ENCODE data around the gene FLNB.

FLNB gene

DNA sequence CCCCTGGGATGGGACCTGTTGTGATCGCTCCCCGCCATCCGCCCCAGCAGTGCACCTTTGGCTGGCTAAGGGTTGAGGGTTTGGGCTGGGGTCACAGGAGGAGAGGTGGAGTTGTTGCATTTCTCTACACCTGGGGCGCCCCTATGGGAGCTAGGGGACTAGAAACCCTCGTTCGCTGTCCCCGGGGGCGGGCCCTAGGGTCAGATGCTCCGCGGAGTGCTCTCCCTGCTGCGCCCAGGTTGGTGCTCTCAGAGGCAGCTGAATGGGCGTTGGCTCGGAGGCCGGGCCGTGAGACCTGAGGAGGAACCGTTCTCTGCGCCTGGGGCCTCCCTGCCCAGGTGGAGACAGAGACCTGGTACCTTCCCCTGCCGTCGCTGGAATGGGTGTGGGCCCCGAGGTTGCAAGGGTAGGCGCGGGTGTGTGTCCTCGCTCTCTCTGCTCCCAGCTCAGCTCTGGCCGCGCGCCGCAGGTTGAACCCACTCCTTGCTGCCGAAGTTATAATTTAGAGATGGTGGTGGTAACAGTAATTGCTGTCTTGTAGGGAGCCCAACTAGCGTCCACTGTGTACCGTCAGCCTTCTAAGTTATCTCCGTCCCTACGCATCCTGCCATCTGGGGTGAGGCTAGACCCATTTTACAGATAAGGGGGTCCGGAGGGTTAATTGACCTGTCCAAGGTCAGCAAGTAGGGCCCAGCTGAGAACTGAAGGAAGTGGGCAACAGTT, 965 bp downstream of the FLNB start:
- DNase-seq (ENCODE audit: low read depth): no peak

DNA sequence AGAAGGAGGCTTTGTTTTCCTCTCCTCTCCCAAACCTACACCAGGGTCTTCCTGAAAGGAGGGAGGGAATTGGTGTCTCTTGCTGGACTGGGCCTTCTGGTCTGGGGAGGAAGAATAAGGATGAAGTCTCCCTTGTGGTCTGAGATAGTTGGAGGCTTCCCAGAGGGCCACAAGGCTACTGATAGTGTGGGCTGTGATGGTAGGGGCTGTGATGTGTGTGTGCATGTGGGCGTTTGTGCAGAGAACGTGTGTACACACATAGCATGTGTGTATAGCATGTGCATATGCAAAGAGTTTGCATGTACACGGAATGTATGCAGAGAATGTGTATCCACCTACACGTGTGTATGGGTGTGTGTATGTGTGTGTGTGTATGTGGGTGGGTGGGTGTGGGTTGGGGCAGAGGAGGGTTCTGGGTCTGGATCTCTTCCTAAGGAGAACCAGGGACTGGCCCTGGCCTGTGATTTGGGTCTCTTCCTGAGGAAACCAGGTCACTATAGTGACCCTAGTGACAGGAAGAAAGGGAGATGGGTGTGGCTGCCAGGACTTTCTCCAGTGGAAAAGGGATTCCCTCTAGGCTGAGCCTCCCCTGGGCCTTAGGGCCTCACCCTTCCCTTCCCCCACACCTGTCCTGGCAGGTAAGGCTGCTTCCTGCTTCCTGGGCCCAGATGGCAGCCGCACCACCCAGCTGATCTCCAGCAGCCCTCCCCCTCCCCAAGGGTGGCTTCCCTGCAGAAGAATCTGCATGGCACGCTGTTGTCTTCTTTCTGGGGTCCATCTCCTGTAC, 1.7 kb downstream of the FLNB start:
- DNase-seq (ENCODE audit: low read depth): no peak

- DNase-seq (ENCODE audit: low read depth): no peak
These were observed 2.3 kb downstream of the FLNB start for GRCh38 chr3:58010562-58010961.

DNA sequence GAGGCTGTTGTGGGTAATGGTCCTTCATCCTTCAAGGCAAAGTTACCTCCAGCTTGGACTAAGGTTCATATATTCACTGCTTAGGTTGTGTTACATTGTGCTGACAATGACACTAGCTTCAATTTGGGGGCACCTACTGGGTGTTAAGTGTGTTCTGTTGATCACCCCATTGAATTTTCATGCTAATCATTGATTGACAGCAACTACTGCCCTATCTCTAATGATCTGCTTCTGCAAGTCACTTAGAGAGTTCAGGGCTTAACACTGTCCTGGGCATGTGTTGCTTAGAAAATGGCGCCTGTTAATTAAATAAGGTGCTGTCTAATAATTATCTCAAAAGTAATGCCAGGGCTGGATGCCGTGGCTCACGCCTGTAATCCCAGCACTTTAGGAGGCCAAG, 3.4 kb downstream of the FLNB start:
- DNase-seq (ENCODE audit: low read depth): no peak

DNA sequence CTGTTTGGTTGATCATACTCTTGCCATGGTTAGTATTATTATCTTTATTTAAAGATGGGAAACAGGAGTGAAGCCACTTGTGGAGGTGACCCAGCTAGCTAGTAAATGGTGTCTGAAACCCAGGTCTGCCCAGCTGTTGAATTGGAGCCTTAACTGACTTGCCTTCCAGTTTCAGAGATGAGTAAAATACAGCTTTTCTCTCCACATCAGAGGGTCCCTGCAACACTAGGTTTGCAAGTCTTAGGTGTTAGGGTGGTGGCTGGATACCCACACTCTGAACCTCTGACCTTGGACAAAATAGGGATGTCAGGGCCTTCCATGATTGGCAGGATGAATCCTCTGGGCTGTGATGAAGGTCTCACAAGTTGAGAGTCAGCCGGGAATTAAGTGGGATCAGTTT, 4.1 kb downstream of the FLNB start:
- no peak for DNase-seq (ENCODE audit: low read depth)

DNA sequence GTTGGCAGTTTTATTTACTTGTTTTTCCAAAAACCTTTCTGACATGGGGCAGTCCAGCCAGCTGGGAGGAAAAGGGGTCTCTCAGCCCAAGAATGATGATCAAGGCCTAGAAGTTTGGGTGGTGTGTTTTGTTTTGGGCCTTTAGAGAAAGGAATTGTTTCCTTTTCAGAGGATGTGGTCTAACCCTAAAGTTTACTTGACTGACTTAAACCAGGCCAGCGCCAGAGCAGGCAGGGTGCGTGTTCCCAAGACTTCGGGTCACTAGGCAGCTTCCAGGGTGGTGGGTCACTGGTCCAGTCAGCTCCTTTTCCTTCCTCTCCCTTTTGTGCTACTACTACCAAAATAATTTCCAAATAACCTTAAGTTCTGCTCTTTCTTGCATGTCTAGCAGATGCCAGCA, 4.9 kb downstream of the FLNB start:
- DNase-seq (ENCODE audit: low read depth): no peak

DNA sequence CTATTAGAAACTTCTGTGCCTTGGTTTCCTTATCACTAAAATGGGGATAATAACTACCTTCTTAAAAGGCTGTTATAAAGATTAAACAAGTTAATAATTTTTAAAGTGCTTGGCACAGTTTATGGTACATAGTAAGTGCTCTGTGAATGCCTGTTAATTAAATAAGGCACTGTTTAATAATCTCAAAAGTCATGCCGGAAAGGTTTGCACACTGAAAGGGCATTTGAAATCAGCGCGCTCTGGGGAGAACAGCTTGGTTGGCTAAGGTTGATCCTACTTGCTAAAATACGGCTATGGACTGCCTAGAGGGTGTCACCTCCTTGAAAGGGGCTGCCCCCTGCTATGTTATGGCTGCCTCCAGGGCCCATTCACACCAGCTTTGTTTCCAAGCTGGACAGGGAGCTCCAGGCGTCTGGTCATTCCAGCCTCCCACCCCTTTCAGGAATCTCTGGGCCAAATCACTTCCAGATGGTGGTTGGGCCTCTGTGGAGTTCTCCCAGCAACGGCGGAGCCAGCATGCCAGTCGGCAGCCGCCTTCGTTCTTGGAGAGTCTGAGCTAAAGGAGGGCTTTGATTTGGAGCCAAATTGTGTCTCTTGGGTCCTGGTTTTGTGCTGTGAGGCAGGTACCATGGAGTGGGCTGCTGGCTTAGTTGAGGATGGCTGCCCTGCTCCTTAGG, 5.9 kb downstream of the FLNB start:
- DNase-seq (ENCODE audit: low read depth): no peak

GRCh38 chr3:58015520-58015915, 7.3 kb downstream of the FLNB start:
- DNase-seq (ENCODE audit: low read depth): no peak

DNA sequence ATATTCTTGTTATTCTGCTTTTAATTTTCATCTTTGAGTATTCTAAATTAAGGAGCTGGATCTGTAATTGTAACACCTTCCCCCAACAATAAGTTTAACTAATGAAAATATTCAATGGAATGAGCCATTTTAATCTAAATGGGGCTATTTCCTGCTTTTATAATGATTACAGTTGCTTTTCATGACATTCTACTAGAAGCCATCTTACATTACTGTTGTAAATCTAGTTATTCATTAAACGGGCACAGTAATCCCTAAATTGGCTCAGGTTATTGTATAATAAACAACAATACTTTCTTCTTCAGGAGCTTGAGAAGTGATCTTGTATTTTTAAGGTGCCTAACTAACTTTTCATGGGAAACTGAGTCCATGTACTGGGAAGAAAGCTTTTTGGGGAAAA, 8.5 kb downstream of the FLNB start:
- DNase-seq (ENCODE audit: low read depth): no peak

DNA sequence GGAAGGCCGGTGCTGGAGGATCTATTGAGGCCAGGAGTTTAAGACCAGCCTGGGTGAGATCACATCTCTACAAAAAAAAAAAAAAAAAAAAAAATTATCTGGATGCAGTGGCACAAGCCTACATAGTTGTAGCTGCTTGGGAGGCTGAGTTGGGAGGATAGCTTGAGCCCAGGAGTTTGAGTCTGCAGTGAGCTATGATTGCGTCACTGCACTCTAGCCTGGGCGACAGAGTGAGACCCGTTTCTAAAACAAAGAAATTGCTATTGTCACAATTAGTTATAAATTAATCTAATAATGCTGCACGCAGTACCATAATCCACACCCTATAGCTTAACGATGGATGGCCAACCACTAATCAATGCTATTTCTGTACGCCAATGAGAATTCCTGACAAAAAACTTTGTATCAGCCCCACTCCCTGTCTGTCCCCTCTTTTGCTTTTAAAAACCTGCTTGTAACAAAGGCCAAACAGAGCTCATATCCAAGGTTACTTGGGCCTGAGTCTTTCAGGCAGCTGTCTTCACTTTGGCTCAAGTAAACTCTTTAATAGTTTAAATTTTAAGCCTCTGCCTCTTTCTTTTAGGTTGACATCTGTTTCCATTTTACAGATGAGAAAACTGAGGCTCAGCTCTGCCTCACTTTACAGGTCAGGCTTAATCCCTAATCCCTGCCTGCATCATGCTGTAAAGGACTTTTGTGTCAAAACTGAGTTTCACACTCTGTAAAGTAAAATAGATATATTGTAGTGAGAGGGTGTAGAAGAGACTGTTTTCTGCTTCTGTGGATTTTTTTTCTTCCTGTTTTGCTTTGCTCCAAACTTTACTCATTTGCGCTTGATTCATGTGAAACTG, 10.9 kb downstream of the FLNB start:
- DNase-seq (ENCODE audit: low read depth): no peak

GRCh38 chr3:58020783-58021071, 12.5 kb downstream of the FLNB start:
- DNase-seq (ENCODE audit: low read depth): no peak

GRCh38 chr3:58021072-58021959, 13.1 kb downstream of the FLNB start:
- DNase-seq (ENCODE audit: low read depth): no peak

DNA sequence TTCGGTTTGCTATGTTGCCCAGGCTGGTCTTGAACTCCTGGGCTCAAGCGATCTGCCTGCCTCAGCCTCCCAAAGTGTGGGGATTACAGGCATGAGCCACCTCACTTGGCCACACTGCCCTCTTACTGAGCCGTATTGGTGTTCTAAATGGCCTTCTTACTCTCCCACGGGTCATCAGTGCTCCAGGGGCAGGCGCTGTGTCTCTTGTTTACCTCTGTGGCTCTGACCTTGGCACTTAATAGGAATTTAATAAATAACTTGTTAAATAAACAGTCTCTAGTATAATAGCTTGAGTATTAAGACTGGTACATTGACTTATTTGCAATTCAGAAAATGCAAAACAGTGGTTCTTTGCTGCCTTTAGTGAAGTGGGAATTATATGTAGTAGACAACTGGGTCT, 13.7 kb downstream of the FLNB start:
- no peak for DNase-seq (ENCODE audit: low read depth)

GRCh38 chr3:58022490-58022889, 14.3 kb downstream of the FLNB start:
- no peak for DNase-seq (ENCODE audit: low read depth)

GRCh38 chr3:58023531-58023930, 15.3 kb downstream of the FLNB start:
- no peak for DNase-seq (ENCODE audit: low read depth)

DNA sequence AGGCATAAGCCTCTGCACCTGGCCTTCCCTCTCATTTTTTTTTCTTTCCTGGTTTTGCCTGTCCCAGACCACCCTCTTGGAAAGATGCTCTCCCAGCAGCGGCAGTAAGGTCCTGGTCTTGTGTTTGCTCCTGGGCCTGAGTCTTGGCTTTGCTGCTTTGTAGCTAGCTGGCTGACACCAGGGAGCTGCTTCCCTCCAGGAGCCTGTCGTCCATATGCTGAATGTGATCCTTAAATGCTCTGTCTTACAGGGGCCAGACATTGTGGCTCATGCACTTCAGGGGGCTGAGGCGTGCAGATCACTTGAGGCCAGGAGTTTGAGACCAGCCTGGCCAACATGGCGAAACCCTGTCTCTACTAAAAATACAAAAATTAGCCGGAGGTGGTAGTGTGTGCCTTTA, 17.2 kb downstream of the FLNB start:
- DNase-seq (ENCODE audit: low read depth): no peak

- DNase-seq (ENCODE audit: low read depth): no peak
These were observed 17.8 kb downstream of the FLNB start for GRCh38 chr3:58025837-58026569.

GRCh38 chr3:58026598-58026997, 18.4 kb downstream of the FLNB start:
- DNase-seq (ENCODE audit: low read depth): no peak

DNA sequence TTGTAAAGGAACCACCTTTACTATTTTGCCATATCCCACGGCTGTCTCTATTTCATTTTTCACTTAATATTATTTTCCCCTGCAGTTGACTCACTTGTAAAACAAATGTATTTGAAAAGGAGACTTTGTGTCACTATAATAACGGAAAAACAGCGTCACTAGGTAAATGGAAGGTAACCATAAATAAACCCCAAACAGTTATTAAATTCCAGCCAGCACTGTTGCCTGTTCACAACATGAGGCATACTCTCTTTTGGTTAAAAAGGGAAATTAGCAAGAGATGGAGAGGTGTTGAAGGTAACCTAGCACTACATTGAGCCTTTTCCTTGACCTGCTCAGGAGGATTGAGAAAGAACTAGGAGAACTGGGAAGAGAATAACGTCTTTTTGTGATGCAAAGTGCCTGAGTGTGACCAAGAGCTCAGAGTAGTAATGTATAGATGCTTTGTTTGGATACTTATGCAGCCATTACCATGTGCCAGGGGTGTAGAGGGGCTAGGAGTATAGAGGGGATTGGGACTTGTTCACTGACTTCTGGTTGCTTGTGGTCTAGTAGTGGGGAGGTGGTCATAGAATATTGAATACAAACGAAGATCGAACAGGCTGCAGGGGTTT, 19.6 kb downstream of the FLNB start:
- no peak for DNase-seq (ENCODE audit: low read depth)

- DNase-seq (ENCODE audit: low read depth): no peak
These were observed 20.7 kb downstream of the FLNB start for GRCh38 chr3:58028902-58029301.
